ENCODE measurements around the gene TGFBR3.

The TGFBR3 gene

DNA sequence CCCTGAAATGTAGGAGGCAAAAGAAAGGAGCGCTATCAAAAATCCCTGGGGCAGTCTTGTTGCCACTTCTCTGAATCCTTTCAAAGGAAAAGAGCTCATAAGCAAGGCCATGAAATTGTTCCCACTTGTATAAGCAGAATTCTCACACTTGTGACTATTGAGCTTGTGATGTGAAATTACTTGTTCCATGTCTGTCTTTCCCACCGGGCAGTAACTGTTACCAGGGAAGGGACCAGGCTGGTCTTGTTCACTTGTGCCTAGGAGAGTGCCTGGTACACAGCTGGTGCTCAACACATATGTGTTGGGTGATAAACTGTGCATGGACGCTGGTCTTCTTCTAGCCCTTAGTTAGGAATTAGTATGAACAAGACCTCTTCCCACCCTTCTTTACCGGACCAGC is 234.7 kb downstream of the TGFBR3 start:
- Histone ChIP-seq H3K9ac (ENCODE audit: low read length) (no peak overlapping the region), H2AFZ (ENCODE audit: low read depth, low read length, severe bottlenecking) (no peak overlapping the region), H4K20me1 (ENCODE audit: low read depth, low read length) (no peaks in the 10 kb centered on the region), H3K79me2 (ENCODE audit: insufficient read depth, low read length) (no peaks in the 10 kb centered on the region), H3K4me3 (ENCODE audit: insufficient read depth, low read length, poor library complexity, severe bottlenecking) (no peak overlapping the region), H3K27me3 (ENCODE audit: low read length) (no peaks in the 10 kb centered on the region), H3K9me3 (ENCODE audit: insufficient read depth, low read length) (no peaks in the 10 kb centered on the region), H3K4me2 (ENCODE audit: low read depth, low read length, poor library complexity, severe bottlenecking) (no peak overlapping the region), H3F3A (ENCODE audit: insufficient read depth) (no peaks in the 10 kb centered on the region), H3K9me2 (replicated peaks; ENCODE audit: insufficient read depth, low read length) (no peaks in the 10 kb centered on the region), H3K36me3 (ENCODE audit: low read length) (no peaks in the 10 kb centered on the region), H3K27ac (ENCODE audit: low read depth, low read length) (no peak overlapping the region)
- TF ChIP-seq, protein P1, sequence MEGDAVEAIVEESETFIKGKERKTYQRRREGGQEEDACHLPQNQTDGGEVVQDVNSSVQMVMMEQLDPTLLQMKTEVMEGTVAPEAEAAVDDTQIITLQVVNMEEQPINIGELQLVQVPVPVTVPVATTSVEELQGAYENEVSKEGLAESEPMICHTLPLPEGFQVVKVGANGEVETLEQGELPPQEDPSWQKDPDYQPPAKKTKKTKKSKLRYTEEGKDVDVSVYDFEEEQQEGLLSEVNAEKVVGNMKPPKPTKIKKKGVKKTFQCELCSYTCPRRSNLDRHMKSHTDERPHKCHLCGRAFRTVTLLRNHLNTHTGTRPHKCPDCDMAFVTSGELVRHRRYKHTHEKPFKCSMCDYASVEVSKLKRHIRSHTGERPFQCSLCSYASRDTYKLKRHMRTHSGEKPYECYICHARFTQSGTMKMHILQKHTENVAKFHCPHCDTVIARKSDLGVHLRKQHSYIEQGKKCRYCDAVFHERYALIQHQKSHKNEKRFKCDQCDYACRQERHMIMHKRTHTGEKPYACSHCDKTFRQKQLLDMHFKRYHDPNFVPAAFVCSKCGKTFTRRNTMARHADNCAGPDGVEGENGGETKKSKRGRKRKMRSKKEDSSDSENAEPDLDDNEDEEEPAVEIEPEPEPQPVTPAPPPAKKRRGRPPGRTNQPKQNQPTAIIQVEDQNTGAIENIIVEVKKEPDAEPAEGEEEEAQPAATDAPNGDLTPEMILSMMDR (IDR thresholded peaks at IDR 0.05; ENCODE audit: insufficient read depth, low read length, poor library complexity, severe bottlenecking): no peak
- TF ChIP-seq EZH2phosphoT487 (conservative IDR thresholded peaks at IDR 0.05; ENCODE audit: low read length): no peak

DNA sequence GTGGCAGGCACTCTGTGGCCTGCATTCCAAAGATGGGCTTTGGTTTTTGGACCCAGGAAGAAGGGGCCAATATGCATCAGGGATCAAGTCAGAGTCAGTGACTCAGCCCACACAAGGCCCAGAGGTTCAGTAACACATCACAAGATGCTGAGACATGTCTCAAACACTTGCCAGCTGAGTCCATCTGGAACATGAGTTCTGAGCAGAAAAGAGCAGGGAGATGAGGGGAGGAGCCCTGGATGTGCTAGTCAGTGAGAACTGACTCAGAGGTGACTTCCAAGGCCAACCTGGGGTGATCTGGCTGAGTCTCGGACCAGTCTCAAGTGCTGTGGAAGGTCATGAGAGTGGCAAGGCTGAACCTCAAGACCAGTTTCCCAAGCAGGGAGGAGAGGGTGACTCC is 235.2 kb downstream of the TGFBR3 start:
- Histone ChIP-seq H3K27ac (ENCODE audit: low read depth, low read length) (no peak overlapping the region), H3K4me3 (ENCODE audit: insufficient read depth, low read length, poor library complexity, severe bottlenecking) (no peak overlapping the region), H3K9me3 (ENCODE audit: insufficient read depth, low read length) (no peaks in the 10 kb centered on the region), H3K79me2 (ENCODE audit: insufficient read depth, low read length) (no peaks in the 10 kb centered on the region), H3K9me2 (replicated peaks; ENCODE audit: insufficient read depth, low read length) (no peaks in the 10 kb centered on the region), H4K20me1 (ENCODE audit: low read depth, low read length) (no peaks in the 10 kb centered on the region), H3F3A (ENCODE audit: insufficient read depth) (no peaks in the 10 kb centered on the region), H3K27me3 (ENCODE audit: low read length) (no peaks in the 10 kb centered on the region), H3K36me3 (ENCODE audit: low read length) (no peaks in the 10 kb centered on the region), H3K9ac (ENCODE audit: low read length) (no peak overlapping the region), H2AFZ (ENCODE audit: low read depth, low read length, severe bottlenecking) (no peak overlapping the region), H3K4me2 (ENCODE audit: low read depth, low read length, poor library complexity, severe bottlenecking) (no peak overlapping the region)
- TF ChIP-seq, protein P1 (IDR thresholded peaks at IDR 0.05; ENCODE audit: insufficient read depth, low read length, poor library complexity, severe bottlenecking): no peak
- no peak for TF ChIP-seq EZH2phosphoT487 (conservative IDR thresholded peaks at IDR 0.05; ENCODE audit: low read length)

DNA sequence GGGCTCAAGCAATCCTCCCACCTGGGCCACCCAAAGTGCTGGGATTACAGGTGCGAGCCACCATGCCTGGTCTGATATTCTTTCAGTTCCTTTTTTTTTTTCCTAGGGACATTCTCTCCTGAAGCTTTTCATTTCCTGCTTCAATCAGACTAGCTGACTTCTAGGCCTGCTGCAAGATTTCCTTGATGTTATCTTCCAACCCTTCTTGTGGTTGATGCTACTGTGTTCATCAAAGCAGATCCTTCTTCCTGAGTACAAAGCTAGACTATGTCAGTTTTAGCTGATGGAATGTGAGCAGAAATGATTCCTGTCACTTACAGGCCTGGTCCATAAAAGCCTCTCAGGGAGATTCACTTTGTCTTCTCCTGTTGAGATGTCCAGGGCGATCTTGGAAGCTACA is 238.9 kb downstream of the TGFBR3 start:
- no peaks in the 10 kb centered on the region for H3K27me3 ChIP-seq (ENCODE audit: low read length)
- H3K36me3 ChIP-seq (ENCODE audit: low read length): no peaks in the 10 kb centered on the region
- no peaks in the 10 kb centered on the region for H4K20me1 ChIP-seq (ENCODE audit: low read depth, low read length)
- no peak overlapping the region for H2AFZ ChIP-seq (ENCODE audit: low read depth, low read length, severe bottlenecking)
- no peaks in the 10 kb centered on the region for H3K9me2 ChIP-seq (replicated peaks; ENCODE audit: insufficient read depth, low read length)
- no peaks in the 10 kb centered on the region for H3K79me2 ChIP-seq (ENCODE audit: insufficient read depth, low read length)
- TF ChIP-seq EZH2phosphoT487 (conservative IDR thresholded peaks at IDR 0.05; ENCODE audit: low read length): no peak
- TF ChIP-seq, protein P1 (IDR thresholded peaks at IDR 0.05; ENCODE audit: insufficient read depth, low read length, poor library complexity, severe bottlenecking): no peak
- no peak overlapping the region for H3K4me2 ChIP-seq (ENCODE audit: low read depth, low read length, poor library complexity, severe bottlenecking)
- H3K4me3 ChIP-seq (ENCODE audit: insufficient read depth, low read length, poor library complexity, severe bottlenecking): no peak overlapping the region
- H3K9ac ChIP-seq (ENCODE audit: low read length): no peak overlapping the region
- H3F3A ChIP-seq (ENCODE audit: insufficient read depth): no peaks in the 10 kb centered on the region
- H3K9me3 ChIP-seq (ENCODE audit: insufficient read depth, low read length): no peaks in the 10 kb centered on the region
- H3K27ac ChIP-seq (ENCODE audit: low read depth, low read length): no peak overlapping the region
